Astrocyte (in vitro differentiated cells and primary cell): Measurements from ENCODE around the gene NR2C2.

Source experiments
- EZH2 ChIP-seq: IDR thresholded peaks from 2 replicates; pipeline ENCODE4 v1.6.1; 2012; ENCODE audit warnings: mild to moderate bottlenecking, low read length, inconsistent platforms; ENCODE audit not compliant: insufficient read depth
- TF ChIP-seq, protein P1 (sequence below): IDR thresholded peaks from 2 replicates; pipeline ENCODE4 v1.5.1; 2011; ENCODE audit warnings: low read depth, mild to moderate bottlenecking, inconsistent platforms, low read length, moderate library complexity; ENCODE audit not compliant: insufficient read depth

GRCh38 chr3:15097891-15098290, 150.5 kb downstream of the NR2C2 start:
- TF ChIP-seq, protein P1, sequence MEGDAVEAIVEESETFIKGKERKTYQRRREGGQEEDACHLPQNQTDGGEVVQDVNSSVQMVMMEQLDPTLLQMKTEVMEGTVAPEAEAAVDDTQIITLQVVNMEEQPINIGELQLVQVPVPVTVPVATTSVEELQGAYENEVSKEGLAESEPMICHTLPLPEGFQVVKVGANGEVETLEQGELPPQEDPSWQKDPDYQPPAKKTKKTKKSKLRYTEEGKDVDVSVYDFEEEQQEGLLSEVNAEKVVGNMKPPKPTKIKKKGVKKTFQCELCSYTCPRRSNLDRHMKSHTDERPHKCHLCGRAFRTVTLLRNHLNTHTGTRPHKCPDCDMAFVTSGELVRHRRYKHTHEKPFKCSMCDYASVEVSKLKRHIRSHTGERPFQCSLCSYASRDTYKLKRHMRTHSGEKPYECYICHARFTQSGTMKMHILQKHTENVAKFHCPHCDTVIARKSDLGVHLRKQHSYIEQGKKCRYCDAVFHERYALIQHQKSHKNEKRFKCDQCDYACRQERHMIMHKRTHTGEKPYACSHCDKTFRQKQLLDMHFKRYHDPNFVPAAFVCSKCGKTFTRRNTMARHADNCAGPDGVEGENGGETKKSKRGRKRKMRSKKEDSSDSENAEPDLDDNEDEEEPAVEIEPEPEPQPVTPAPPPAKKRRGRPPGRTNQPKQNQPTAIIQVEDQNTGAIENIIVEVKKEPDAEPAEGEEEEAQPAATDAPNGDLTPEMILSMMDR = no peak
- no peak for TF ChIP-seq EZH2
